NCI-H524 treated with DMSO at 0.1 percent for 48 hours (cell line): ENCODE measurements around the gene TFB2M.

Experiments
- DNase-seq: peaks from one replicate; lab custom pipeline; 2025; lab: John Stamatoyannopoulos, UW

Gene TFB2M

DNA sequence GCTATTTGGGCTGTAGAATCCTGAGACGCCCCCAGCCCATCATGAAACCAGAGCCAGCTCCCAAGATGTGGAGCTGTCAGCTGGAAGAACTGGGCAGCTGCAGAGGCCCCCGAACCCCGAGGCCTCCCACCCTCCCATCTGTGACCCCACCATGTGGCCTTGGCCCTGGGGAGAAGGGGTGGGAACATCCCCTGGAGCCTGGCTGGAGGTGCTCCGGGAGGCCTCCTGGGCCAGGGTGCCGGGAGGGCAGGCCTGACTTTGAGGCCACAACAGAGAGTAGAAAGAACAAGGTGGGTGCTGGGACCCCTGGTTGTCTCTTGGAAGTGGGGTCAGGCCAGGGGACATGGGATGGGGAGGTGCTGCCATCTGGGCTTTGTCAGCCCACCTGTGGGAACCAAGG lies 53.0 kb downstream of the TFB2M start:
- DNase-seq = no peak

DNA sequence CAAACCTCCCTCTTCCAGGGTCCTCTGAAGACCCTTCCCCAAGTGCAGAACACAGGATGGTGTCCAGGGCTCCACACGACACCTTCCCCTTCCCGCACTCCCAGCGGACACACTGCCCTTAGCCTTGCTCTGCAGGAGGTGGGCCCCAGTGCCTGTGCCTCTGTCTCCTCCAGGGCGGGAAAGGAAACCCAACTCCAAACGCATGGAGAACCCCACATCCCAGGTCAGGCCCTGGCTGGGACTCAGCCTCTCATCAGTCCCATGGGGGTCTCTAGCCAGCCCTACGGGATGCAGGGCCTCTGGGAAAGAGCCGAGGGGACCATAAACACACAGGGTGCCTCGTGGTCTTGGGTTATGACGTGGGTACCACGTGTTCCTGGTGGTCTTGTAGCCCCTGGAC lies 53.4 kb downstream of the TFB2M start:
- DNase-seq = no peak

DNA sequence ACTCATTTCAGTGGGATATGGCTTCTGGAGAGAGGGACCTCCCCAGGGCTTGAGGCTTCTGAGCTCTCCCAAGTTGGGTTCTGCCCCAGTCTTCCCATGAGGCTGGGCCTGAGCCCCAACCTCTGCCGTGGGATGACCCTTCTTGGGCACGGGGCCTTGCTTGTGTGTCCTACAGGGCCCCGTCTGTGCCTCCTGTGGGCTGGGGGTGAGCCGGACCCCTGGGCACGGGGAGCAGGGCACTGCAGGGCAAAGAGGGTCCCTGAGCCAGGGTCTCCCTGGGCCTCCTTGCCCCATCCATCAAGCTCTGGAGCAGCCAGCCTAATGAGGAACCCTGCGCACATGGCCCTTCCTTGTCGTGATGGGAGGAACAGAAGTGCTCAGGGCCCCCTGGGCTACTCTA lies 53.8 kb downstream of the TFB2M start:
- no peak for DNase-seq

DNA sequence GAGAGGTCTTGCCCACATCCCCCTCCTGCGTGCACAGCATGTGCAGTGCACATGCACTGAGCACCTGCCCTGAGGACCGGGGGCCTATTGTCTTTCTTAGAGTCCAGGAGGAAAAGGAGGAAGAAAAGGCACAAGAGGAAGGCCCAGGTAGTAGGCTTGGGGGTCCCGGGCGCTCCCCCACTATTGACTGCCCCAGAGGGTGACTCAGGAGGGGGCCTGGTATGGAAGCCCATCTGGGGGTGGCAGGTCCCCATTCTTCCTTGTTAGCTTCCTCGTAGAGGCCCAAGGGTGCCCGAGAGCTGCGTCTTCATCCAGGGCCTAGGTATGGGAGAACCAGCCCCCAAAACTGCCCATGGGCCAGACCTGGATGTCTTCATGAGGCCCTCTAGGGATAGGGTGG lies 54.9 kb downstream of the TFB2M start:
- no peak for DNase-seq

DNA sequence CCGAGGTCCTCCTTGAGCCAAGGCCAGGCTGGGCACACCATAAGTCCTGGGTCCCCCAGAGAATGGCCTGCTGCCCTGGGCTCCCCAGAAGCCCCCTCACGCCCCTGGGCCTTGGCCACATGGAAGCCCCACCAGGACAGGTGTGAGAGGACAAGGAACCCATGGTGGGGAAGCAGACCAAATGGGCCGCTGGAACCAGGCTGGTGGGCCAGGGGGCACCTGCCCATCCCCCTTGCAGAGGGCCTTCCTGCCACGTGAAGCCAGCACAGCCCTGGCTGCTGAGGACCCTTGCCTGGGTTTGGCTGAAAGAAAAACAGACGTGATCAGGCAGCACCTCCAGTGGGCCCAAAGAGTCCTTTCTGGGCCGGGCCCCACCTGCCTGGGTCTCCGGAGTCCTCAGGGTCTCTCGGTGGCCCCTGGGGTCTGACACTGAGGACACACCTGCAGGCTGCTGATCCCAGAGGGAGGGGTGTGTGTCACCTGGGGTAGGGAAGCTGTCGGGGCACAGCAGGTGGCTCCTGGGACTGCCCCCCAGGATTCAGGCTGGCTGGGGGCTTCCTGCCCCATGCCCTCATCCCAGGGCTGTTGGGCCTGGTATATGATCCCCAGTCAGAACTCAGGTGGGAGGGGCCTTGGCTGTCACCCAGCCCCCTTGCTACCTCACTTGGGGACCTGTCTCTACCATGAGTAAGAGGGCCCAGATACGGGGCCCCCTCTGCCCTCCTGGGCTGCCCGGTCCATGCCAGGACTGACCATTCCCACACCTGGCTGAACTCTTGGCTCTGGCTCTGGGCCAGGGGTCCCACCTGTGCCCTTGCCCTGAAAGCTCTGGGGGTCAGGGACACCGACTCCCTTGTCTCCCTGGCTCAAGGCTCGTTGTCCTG lies 55.7 kb downstream of the TFB2M start:
- no peak for DNase-seq

DNA sequence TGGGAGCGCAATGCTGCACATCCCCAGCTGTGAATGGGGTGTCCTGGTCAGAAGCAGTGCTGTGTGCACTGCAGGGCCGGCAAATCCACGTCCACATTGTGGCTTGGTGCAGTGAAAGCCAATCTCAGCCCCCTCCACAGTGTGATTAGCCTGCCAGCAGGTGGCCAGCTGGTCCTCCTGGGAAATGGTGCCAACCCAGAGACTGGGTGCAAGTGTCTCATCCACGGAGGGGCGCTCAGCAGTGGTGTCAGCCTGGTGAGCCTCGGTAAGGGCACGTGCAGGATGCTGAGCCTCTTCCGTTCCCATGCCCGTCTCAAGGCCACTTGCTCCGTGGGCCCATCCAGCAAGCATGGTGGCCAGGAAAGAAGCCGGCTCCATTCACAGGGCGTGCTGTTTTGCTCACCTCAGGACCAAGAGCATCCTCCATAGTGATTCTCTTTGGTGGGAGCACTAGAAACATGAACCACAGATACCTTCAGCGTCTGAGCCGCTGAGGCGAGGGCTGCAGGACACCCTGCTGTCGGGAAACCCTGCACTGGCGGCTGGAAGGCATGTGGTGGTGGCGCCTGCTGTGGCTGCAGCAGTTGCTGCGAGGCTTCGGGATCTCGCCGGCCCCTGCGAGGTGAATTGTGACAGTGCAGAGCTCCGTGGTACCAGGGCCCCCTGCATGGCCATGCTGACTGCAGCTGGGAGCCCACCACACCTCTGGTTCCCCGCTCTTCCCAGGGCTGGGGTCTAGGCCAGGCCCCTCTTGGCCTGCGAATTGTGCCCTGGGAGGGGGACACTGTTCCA lies 57.0 kb downstream of the TFB2M start:
- no peak for DNase-seq

DNA sequence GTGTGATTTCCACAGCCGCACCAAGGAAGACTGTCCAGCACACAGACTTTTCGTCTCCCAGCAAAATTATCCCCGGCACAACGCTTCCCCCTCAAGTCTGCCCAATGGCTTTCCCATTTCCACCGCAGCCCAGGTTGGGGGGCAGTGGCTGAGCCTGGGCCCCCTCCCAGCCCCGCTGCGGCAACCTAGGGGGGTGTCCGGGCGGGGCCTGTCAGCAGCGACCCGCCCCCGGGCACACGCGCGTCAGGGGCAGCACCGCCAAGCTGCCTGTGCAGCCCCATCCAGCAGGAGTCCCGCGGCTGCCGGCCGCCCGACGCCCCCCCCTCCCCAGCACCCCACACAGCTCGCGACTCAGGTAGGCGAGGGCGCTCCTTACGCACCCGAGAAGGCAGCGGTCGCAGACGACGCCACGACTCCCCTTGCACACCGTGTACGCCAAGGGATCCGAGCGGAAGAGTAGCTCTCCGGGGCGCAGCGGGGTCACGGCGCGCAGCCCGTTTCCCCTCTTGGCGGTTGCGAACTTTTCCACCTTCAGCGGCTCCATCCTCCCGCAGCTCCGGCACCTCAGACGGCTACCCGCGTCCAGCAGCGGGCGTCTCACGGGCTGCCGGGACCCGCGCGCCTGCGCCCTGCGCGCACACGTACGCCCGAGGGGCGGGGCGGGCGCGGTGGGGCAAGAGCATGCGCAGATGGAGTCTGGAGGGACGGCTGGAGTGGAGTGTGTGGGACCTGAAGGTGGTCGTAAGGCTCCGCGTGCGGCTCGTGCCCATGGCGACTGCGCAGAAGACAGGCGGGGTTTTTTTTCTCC lies 59.2 kb downstream of the TFB2M start, which contains the start of gene SMYD3:
SMYD3 (minus strand) TSS at position 606 of the 808 bp plus-strand sequence.
- peak; percentile 23 for DNase-seq

DNA sequence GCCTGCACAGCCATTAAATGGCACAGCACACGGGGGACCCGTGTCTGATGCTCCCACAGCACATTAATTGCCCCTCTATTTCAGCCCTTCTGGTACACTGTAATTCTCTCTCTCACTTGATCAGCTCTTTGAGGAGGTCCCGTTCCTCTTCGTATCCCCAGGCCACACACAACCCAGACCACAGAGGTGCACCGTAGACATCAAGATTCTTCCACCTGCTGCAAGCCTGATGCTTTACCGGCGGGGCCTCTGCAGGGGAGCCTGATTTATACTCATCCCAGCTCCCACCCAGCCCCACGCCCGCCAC lies 59.7 kb downstream of the TFB2M start:
- no peak for DNase-seq

DNA sequence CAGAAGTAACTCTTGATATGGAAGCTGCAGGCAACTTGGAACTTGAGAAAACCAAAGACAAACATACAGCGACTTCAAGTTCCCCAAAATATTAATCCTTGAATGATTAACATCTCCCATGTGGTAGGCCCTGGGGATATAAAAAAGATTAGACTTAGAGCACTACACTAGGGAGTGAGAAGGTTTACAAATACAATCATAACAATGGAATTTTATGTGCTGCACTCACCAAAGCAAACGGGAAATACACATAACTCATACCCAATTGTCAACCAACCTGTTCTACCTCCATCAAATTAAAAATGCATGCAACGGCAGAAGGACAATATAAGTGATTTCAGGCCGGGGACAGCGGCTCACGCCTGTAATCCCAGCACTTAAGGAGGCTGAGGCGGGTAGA lies 62.7 kb downstream of the TFB2M start:
- no peak for DNase-seq

DNA sequence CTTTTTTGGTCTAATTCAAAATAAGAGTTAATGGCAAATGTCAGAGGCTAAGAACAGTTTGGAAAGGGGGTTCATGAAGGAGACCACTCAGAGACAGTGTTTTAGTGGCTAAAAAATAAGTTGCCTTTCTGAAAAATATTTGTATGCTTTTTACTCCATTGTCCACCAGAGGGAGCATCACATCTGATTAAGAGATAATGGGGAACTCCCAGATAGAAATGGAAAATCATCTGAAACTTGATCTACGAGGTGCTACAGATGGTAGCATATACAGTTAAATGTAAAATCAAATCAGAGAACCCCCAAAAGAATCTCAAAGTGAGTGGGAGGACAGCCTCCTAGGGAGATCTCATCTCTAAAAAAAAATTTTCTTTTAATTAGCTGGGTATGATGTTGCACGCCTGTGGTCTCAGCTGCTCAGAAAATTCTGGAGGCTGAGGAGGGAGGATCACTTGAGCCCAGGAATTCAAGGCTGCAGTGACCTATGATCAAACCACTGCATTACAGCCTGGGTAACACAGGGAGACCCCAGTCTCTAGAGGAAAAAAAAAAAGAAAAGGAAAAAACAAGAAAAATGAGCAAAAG lies 68.6 kb downstream of the TFB2M start:
- DNase-seq = peak; percentile 3

DNA sequence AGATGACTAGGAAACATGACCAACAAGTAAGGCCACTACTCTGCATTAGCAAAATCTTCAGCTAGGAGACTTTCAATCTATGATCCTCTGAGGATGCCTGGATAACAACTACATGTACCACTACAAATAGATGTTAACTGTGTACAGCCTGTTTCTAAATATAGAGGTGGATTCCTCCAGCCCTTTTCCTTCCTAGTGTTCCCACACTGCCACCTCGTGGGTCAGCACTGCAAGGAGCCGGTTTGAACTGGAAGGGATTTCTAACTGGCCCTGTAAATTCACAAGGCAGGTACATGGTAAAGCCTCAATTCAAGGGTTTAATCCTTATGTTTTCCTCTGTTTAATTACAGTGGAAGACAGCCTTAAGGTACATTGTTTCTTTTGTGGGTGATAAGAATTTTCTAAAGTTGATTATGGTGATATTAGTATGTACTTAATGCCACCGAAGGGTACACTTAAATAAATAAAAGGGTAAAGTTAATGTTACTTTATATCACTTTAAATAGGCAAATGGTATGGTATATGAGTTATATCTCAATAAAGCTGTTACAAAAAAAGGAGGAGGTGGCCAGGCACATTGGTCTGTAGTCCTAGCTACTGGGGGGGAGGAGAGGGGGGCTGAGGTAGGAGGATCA lies 73.3 kb downstream of the TFB2M start:
- DNase-seq = no peak

DNA sequence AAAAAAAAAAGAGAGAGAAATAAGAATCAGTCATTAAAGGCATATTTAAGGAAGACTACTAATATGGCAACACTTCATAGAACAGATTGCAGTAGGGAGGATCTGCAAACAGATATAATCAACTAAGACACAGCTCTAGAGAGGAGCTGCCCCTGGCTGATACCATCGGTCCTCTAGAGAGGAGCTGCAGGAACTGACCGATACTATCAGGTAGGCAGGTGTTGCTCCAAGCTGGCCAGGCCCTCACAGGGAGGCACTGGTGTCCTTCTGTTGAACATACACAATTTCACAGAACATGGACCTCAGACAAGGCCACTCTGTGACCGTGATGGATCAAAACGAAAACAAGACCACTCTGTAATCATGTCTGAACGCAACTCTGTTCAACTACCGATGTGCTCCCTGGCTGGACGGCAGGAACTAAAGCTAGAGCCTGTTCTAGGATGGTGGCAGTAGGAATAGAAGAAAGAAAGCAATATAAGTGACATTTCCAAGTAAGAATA lies 74.5 kb downstream of the TFB2M start:
- DNase-seq = no peak
